ENCODE measurements around the gene TRIM49D1.
"Not testable (repeated sequence)": the region's sequence is repeated elsewhere in the genome, so short reads cannot be mapped to it uniquely, and the experiment has no call there.

DNA sequence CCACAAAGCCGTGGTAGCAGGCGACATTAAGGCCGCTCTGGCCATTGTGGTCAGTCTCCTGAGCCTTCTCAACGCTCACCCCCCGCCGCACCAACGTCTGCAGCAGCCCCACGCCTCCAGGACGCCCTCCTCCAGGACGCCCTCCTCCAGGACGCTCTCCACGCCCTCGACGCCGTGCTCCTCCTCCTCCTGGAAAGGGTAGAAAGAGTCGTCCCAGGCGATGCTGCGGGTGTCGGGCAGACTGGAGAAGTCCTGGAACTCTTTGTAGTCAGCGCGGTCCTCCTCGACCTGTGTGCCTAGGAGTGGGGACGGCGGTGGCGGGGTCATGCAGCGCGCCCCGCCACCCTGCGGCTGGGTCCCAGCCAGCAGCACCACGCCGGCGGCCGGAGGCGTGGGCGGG lies 56.8 kb downstream of the TRIM49D1 start:
- TF ChIP-seq, protein P1, sequence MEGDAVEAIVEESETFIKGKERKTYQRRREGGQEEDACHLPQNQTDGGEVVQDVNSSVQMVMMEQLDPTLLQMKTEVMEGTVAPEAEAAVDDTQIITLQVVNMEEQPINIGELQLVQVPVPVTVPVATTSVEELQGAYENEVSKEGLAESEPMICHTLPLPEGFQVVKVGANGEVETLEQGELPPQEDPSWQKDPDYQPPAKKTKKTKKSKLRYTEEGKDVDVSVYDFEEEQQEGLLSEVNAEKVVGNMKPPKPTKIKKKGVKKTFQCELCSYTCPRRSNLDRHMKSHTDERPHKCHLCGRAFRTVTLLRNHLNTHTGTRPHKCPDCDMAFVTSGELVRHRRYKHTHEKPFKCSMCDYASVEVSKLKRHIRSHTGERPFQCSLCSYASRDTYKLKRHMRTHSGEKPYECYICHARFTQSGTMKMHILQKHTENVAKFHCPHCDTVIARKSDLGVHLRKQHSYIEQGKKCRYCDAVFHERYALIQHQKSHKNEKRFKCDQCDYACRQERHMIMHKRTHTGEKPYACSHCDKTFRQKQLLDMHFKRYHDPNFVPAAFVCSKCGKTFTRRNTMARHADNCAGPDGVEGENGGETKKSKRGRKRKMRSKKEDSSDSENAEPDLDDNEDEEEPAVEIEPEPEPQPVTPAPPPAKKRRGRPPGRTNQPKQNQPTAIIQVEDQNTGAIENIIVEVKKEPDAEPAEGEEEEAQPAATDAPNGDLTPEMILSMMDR (IDR thresholded peaks at IDR 0.05): not testable (repeated sequence)
- TF ChIP-seq POLR2AphosphoS5, POLR2A (IDR thresholded peaks at IDR 0.05): not testable (repeated sequence)
